Neural cell (in vitro differentiated cells): ENCODE results near the gene STK31. TPM values are rescaled to one million over a fixed set of nuclear protein-coding genes. Genes with fewer than 3 reads are reported as not detected.

Experiments used
- H2AFZ ChIP-seq: fragments of 200-600, 300-800 bp; sonication (generic), shearing (Covaris generic); 2 replicates; pipeline ENCODE4 v1.6.0; 2014; ENCODE audit warnings: low read depth, mild to moderate bottlenecking, antibody characterized with exemption, low read length, moderate library complexity
- H3F3A ChIP-seq: fragments of 200-600 bp; shearing (Covaris generic); 2 replicates; pipeline ENCODE4 v1.6.1; 2016; ENCODE audit warnings: mild to moderate bottlenecking, moderate library complexity, mixed read lengths, antibody characterized with exemption, low read length; ENCODE audit not compliant: insufficient read depth, poor library complexity, severe bottlenecking
- H3K27ac ChIP-seq: fragments of 200-600, 300-800 bp; sonication (generic), shearing (Covaris generic); 2 replicates; pipeline ENCODE4 v1.5.1; 2014; ENCODE audit warnings: mild to moderate bottlenecking, low read length, moderate library complexity
- H3K27me3 ChIP-seq: fragments of 300-800, 200-600 bp; sonication (generic), shearing (Covaris generic); 2 replicates; pipeline ENCODE4 v1.6.0; 2014; ENCODE audit warnings: mild to moderate bottlenecking, low read depth, low read length, moderate library complexity; ENCODE audit not compliant: insufficient read depth
- H3K36me3 ChIP-seq: fragments of 300-800, 200-600 bp; sonication (generic), shearing (Covaris generic); 2 replicates; pipeline ENCODE4 v1.5.1; 2014; ENCODE audit warnings: mild to moderate bottlenecking, antibody characterized with exemption, low read length, moderate library complexity; ENCODE audit not compliant: insufficient read depth
- H3K4me2 ChIP-seq: fragments of 300-800, 200-600 bp; sonication (generic), shearing (Covaris generic); 2 replicates; pipeline ENCODE4 v1.6.0; 2014; ENCODE audit warnings: mild to moderate bottlenecking, low read length
- H3K4me3 ChIP-seq: fragments of 300-800, 200-600 bp; sonication (generic), shearing (Covaris generic); 2 replicates; pipeline ENCODE4 v1.5.1; 2014; ENCODE audit warnings: mild to moderate bottlenecking, low read length, moderate library complexity
- H3K79me2 ChIP-seq: fragments of 200-600 bp; shearing (Covaris generic); replicated peaks from 2 replicates; pipeline ENCODE4 v1.6.0; 2014; ENCODE audit warnings: mild to moderate bottlenecking, low read length, moderate library complexity; ENCODE audit not compliant: insufficient read depth
- H3K9ac ChIP-seq: fragments of 300-800, 200-600 bp; sonication (generic), shearing (Covaris generic); 2 replicates; pipeline ENCODE4 v1.6.1; 2016; ENCODE audit warnings: mild to moderate bottlenecking, low read length, mixed read lengths
- H3K9me2 ChIP-seq: fragments of 200-600 bp; shearing (Covaris generic); 2 replicates; pipeline ENCODE4 v1.6.1; 2016; ENCODE audit warnings: mild to moderate bottlenecking, low read length, mixed read lengths; ENCODE audit not compliant: insufficient read depth
- H3K9me3 ChIP-seq: fragments of 200-600, 300-800 bp; sonication (generic), shearing (Covaris generic); 2 replicates; pipeline ENCODE4 v1.6.1; 2016; ENCODE audit warnings: mild to moderate bottlenecking, mixed run types, low read length, moderate library complexity, mixed read lengths
- H4K20me1 ChIP-seq: fragments of 200-600 bp; shearing (Covaris generic); 2 replicates; pipeline ENCODE4 v1.6.1; 2016; ENCODE audit warnings: mild to moderate bottlenecking, mixed run types; ENCODE audit not compliant: insufficient read depth
- CTCF ChIP-seq: fragments of 450-650 bp; IDR thresholded peaks from 2 replicates; pipeline ENCODE4 v1.5.1; 2014; ENCODE audit warnings: antibody characterized with exemption, mild to moderate bottlenecking, moderate library complexity; ENCODE audit not compliant: poor library complexity, severe bottlenecking
- EP300 ChIP-seq: fragments of 450-650 bp; conservative IDR thresholded peaks from 2 replicates; pipeline ENCODE4 v1.6.1; 2014; ENCODE audit warnings: antibody characterized with exemption, mild to moderate bottlenecking, moderate library complexity; ENCODE audit not compliant: poor library complexity, severe bottlenecking
- EZH2 ChIP-seq: fragments of 200-600, 300-800 bp; shearing (Covaris generic), sonication (generic); IDR thresholded peaks from 2 replicates; pipeline ENCODE4 v1.6.1; 2014; ENCODE audit warnings: antibody characterized with exemption, low read length, borderline replicate concordance, mild to moderate bottlenecking; ENCODE audit not compliant: insufficient read depth, poor library complexity, severe bottlenecking
- MXI1 ChIP-seq: fragments of 450-650 bp; conservative IDR thresholded peaks from 2 replicates; pipeline ENCODE4 v1.6.1; 2014; ENCODE audit warnings: antibody characterized with exemption, mild to moderate bottlenecking; ENCODE audit not compliant: poor library complexity, severe bottlenecking
- POLR2AphosphoS5 ChIP-seq: IDR thresholded peaks from 2 replicates; pipeline ENCODE4 v1.6.1; 2012
- RAD21 ChIP-seq: fragments of 450-650 bp; conservative IDR thresholded peaks from 2 replicates; pipeline ENCODE4 v1.6.1; 2014; ENCODE audit warnings: antibody characterized with exemption, mild to moderate bottlenecking, moderate library complexity
- SMC3 ChIP-seq: fragments of 450-650 bp; conservative IDR thresholded peaks from 2 replicates; pipeline ENCODE4 v1.6.1; 2014; ENCODE audit warnings: antibody characterized with exemption, mild to moderate bottlenecking, moderate library complexity; ENCODE audit not compliant: poor library complexity
- TAF1 ChIP-seq: IDR thresholded peaks from 2 replicates; pipeline ENCODE4 v1.6.1; 2012; ENCODE audit warnings: low read depth
- polyA plus RNA-seq: library from polyadenylated mRNA; depleted of rRNA; stranded (reverse); fragments of >200 nt; gene quantifications from 2 replicates; pipeline ENCODE4 v1.2.3, GENCODE V29; 2014
- TF ChIP-seq, protein P1 (sequence below): IDR thresholded peaks from 2 replicates; pipeline ENCODE4 v1.6.1; 2012; ENCODE audit warnings: borderline replicate concordance

The STK31 gene
- polyA plus RNA-seq, 1 donor from 2014 or later, result 0.76 TPM

- H3K9me2 ChIP-seq, result no peaks in the 10 kb centered on the region
- H3K9me3 ChIP-seq, result no peaks in the 10 kb centered on the region
- H3K79me2 ChIP-seq, result no peaks in the 10 kb centered on the region
- H3K36me3 ChIP-seq, result no peaks in the 10 kb centered on the region
- H3K9ac ChIP-seq, result no peak overlapping the region
- H3F3A ChIP-seq, result no peaks in the 10 kb centered on the region
- H3K27me3 ChIP-seq, result no peaks in the 10 kb centered on the region
- no peaks in the 10 kb centered on the region for H4K20me1 ChIP-seq
- H3K4me3 ChIP-seq, result no peak overlapping the region
- H2AFZ ChIP-seq, result no peak overlapping the region
- no peak overlapping the region for H3K27ac ChIP-seq
- TF ChIP-seq CTCF (no peak), SMC3 (no peak), MXI1 (no peak), EP300 (no peak), TAF1 (no peak), POLR2AphosphoS5 (no peak), RAD21 (no peak), EZH2 (no peak)
- TF ChIP-seq, protein P1, sequence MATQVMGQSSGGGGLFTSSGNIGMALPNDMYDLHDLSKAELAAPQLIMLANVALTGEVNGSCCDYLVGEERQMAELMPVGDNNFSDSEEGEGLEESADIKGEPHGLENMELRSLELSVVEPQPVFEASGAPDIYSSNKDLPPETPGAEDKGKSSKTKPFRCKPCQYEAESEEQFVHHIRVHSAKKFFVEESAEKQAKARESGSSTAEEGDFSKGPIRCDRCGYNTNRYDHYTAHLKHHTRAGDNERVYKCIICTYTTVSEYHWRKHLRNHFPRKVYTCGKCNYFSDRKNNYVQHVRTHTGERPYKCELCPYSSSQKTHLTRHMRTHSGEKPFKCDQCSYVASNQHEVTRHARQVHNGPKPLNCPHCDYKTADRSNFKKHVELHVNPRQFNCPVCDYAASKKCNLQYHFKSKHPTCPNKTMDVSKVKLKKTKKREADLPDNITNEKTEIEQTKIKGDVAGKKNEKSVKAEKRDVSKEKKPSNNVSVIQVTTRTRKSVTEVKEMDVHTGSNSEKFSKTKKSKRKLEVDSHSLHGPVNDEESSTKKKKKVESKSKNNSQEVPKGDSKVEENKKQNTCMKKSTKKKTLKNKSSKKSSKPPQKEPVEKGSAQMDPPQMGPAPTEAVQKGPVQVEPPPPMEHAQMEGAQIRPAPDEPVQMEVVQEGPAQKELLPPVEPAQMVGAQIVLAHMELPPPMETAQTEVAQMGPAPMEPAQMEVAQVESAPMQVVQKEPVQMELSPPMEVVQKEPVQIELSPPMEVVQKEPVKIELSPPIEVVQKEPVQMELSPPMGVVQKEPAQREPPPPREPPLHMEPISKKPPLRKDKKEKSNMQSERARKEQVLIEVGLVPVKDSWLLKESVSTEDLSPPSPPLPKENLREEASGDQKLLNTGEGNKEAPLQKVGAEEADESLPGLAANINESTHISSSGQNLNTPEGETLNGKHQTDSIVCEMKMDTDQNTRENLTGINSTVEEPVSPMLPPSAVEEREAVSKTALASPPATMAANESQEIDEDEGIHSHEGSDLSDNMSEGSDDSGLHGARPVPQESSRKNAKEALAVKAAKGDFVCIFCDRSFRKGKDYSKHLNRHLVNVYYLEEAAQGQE, result no peak
- H3K4me2 ChIP-seq, result no peak overlapping the region
Observed at GRCh38 chr7:23713285-23714149, 3.5 kb downstream of the STK31 start.

- H4K20me1 ChIP-seq, result no peaks in the 10 kb centered on the region
- no peak overlapping the region for H3K9ac ChIP-seq
- TF ChIP-seq MXI1 (no peak), EP300 (no peak)
- no peaks in the 10 kb centered on the region for H3K9me2 ChIP-seq
- no peaks in the 10 kb centered on the region for H3F3A ChIP-seq
- no peaks in the 10 kb centered on the region for H3K79me2 ChIP-seq
- no peaks in the 10 kb centered on the region for H3K9me3 ChIP-seq
- no peak overlapping the region for H2AFZ ChIP-seq
- no peak overlapping the region for H3K4me2 ChIP-seq
- H3K27me3 ChIP-seq, result no peaks in the 10 kb centered on the region
- no peak overlapping the region for H3K27ac ChIP-seq
- H3K36me3 ChIP-seq, result no peaks in the 10 kb centered on the region
- no peak overlapping the region for H3K4me3 ChIP-seq
Observed at GRCh38 chr7:23714150-23714464, 4.1 kb downstream of the STK31 start.
